Ovary (tissue), 3 donors: ENCODE results near the gene STT3B.

Experiments used
- CTCF ChIP-seq, 3 donors: fragments of 450-650 bp in 2 of 3; fragments of 200-600 bp in 1 of 3; IDR thresholded peaks; one replicate each; pipeline versions ENCODE4 v1.5.1 to v1.8.0; 2016 to 2022; ENCODE audit warnings: antibody characterized with exemption in 3 of 3, mild to moderate bottlenecking in 1 of 3
- EP300 ChIP-seq: sonication (generic); formaldehyde crosslinking; IDR thresholded peaks from one replicate; pipeline ENCODE4 v1.6.1; 2017; ENCODE audit warnings: antibody characterized with exemption
- POLR2A ChIP-seq: fragments of 450-650 bp; IDR thresholded peaks from one replicate; pipeline ENCODE4 v1.6.1; 2017; ENCODE audit warnings: antibody characterized with exemption, mild to moderate bottlenecking, moderate library complexity
- donor health status: DM: no; HTN: no; CAD: no.

DNA sequence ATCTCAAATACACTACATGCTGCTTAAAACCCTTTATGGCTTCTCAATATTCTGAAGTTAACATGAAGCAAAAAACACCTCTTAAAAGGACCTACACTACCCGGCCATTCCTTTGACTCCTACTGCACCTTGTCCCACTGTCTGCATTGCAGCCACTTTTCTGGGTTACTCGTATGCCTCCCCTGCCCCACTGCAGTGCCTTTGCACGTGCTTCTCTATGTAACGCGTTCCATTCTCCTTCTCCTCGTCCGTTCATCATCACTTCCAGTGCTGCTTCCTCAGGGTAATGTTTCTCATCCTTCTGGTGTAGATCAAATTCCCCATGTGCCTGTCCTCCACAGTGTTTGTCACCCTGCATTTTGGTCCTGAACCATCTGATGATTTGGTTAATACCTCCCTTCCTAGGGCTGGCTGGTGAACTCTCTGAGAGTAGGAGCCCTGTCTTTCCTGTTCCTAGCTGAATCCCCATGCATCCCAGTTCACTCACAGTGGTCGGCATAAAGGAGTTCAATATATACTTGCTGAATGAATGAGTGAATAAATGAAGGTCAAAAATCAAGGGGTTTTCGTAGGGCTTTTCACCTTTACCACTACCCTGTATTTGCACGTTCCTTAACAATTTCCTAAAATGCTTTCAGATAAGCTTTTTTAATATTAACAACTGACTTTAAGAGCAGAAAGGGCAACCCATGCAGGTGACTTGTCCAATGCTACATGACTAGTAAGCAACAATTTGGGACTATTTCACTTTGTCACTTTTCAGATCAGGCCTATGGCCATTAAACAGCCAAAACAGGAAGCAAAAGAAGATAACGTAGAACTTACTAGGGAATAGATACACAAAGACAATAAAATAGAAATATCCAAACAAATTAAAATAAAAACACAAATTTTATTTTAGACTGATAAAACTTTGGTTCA lies 2.4 kb upstream of the STT3B start:
- TF ChIP-seq CTCF (IDR thresholded peaks at IDR 0.05) (no peak), POLR2A (no peak), EP300 (no peak)
